ENCODE data around the gene BCAR3.

Gene BCAR3

GRCh38 chr1:93519199-93519829 is 162.3 kb downstream of the BCAR3 start:
- Histone ChIP-seq H3K4me1 (ENCODE audit: control insufficient read depth in 1 of 2, insufficient read depth in 1 of 2, low read depth in 1 of 2, low read length in 1 of 2) (no peaks in the 10 kb centered on the region), H3K4me3 (ENCODE audit: low read depth in 1 of 2, low read length in 1 of 2) (no peak overlapping the region), H3K36me3 (no peaks in the 10 kb centered on the region), H3K9me3 (no peaks in the 10 kb centered on the region), H3K27me3 (no peaks in the 10 kb centered on the region), H3K27ac (no peak overlapping the region)
- no peak for TF ChIP-seq CTCF (IDR thresholded peaks at IDR 0.05)

GRCh38 chr1:93518516-93518915 is 163.1 kb downstream of the BCAR3 start:
- no peak overlapping the region for H3K27ac ChIP-seq
- TF ChIP-seq CTCF (IDR thresholded peaks at IDR 0.05): no peak
- H3K9me3 ChIP-seq: no peaks in the 10 kb centered on the region
- no peaks in the 10 kb centered on the region for H3K4me1 ChIP-seq (ENCODE audit: control insufficient read depth in 1 of 2, insufficient read depth in 1 of 2, low read depth in 1 of 2, low read length in 1 of 2)
- H3K36me3 ChIP-seq: no peaks in the 10 kb centered on the region
- no peak overlapping the region for H3K4me3 ChIP-seq (ENCODE audit: low read depth in 1 of 2, low read length in 1 of 2)
- H3K27me3 ChIP-seq: no peaks in the 10 kb centered on the region

GRCh38 chr1:93516164-93516563 is 165.5 kb downstream of the BCAR3 start:
- Histone ChIP-seq H3K27ac (no peak overlapping the region), H3K36me3 (no peaks in the 10 kb centered on the region), H3K27me3 (no peaks in the 10 kb centered on the region), H3K4me1 (ENCODE audit: control insufficient read depth in 1 of 2, insufficient read depth in 1 of 2, low read depth in 1 of 2, low read length in 1 of 2) (no peaks in the 10 kb centered on the region), H3K4me3 (ENCODE audit: low read depth in 1 of 2, low read length in 1 of 2) (no peak overlapping the region), H3K9me3 (no peaks in the 10 kb centered on the region)
- TF ChIP-seq CTCF (IDR thresholded peaks at IDR 0.05): no peak

Measured in neutrophil (primary cell).